OCI-LY1 (cell line): ENCODE data around the gene CCBE1.

Experiments used
- H2AFZ ChIP-seq: fragments of 200-600 bp; sonication (generic), shearing (Covaris generic); 2 replicates; pipeline ENCODE4 v1.6.0; 2014; ENCODE audit warnings: antibody characterized with exemption, mild to moderate bottlenecking, low read length
- H3F3A ChIP-seq: fragments of 200-600 bp; sonication (generic), shearing (Covaris generic); 2 replicates; pipeline ENCODE4 v1.6.0; 2014; ENCODE audit warnings: mild to moderate bottlenecking, antibody characterized with exemption, low read length, moderate library complexity; ENCODE audit not compliant: insufficient read depth
- H3K27ac ChIP-seq: fragments of 200-600 bp; sonication (generic); 2 replicates; pipeline ENCODE4 v1.5.1; 2014; ENCODE audit warnings: low read length, mixed run types, mild to moderate bottlenecking, low read depth; ENCODE audit not compliant: poor library complexity, severe bottlenecking
- H3K27me3 ChIP-seq: fragments of 200-600 bp; sonication (generic); 2 replicates; pipeline ENCODE4 v1.6.0; 2014; ENCODE audit warnings: antibody characterized with exemption, mild to moderate bottlenecking, low read length, moderate library complexity; ENCODE audit not compliant: insufficient read depth
- H3K36me3 ChIP-seq: fragments of 200-600 bp; sonication (generic); 2 replicates; pipeline ENCODE4 v1.6.1; 2014; ENCODE audit warnings: mild to moderate bottlenecking, antibody characterized with exemption, low read length, moderate library complexity, mixed read lengths; ENCODE audit not compliant: insufficient read depth
- H3K4me1 ChIP-seq: fragments of 200-600 bp; sonication (generic); 2 replicates; pipeline ENCODE4 v1.5.1; 2014; ENCODE audit warnings: mild to moderate bottlenecking, low read length, moderate library complexity; ENCODE audit not compliant: insufficient read depth, severe bottlenecking
- H3K4me2 ChIP-seq: fragments of 200-600 bp; sonication (generic), shearing (Covaris generic); 2 replicates; pipeline ENCODE4 v1.6.1; 2014; ENCODE audit warnings: low read length
- H3K4me3 ChIP-seq: fragments of 200-600 bp; sonication (generic); 2 replicates; pipeline ENCODE4 v1.5.1; 2014; ENCODE audit warnings: low read length, low read depth, mild to moderate bottlenecking, mixed read lengths; ENCODE audit not compliant: poor library complexity, severe bottlenecking
- H3K79me2 ChIP-seq: fragments of 200-600 bp; shearing (Covaris generic); 2 replicates; pipeline ENCODE4 v1.6.1; 2016; ENCODE audit warnings: mixed run types, low read length, mixed read lengths; ENCODE audit not compliant: insufficient read depth
- H3K9ac ChIP-seq: fragments of 200-600 bp; sonication (generic), shearing (Covaris generic); 2 replicates; pipeline ENCODE4 v1.6.1; 2014; ENCODE audit warnings: mild to moderate bottlenecking, low read length, mixed read lengths
- H3K9me2 ChIP-seq: fragments of 200-600 bp; sonication (generic), shearing (Covaris generic); 2 replicates; pipeline ENCODE4 v1.6.1; 2014; ENCODE audit warnings: low read depth, mild to moderate bottlenecking, low read length, mixed read lengths
- H3K9me3 ChIP-seq: fragments of 200-600 bp; shearing (Covaris generic); 2 replicates; pipeline ENCODE4 v1.6.1; 2014; ENCODE audit warnings: low read length, mixed read lengths
- H4K20me1 ChIP-seq: fragments of 200-600 bp; sonication (generic), shearing (Covaris generic); 2 replicates; pipeline ENCODE4 v1.6.0; 2016; ENCODE audit warnings: mild to moderate bottlenecking, low read length; ENCODE audit not compliant: insufficient read depth
- CTCF ChIP-seq: fragments of 200-600 bp; sonication (generic), shearing (Covaris generic); IDR thresholded peaks from 2 replicates; pipeline ENCODE4 v1.5.1; 2017; ENCODE audit warnings: mild to moderate bottlenecking, antibody characterized with exemption, low read length, moderate library complexity, mixed read lengths
- EZH2 ChIP-seq: fragments of 200-600 bp; sonication (generic), shearing (Covaris generic); IDR thresholded peaks from 2 replicates; pipeline ENCODE4 v1.8.0; 2017; ENCODE audit warnings: borderline replicate concordance, mixed run types, mild to moderate bottlenecking, antibody characterized with exemption, low read length, moderate library complexity, mixed read lengths

CCBE1 gene

GRCh38 chr18:59383851-59384250, 313.4 kb downstream of the CCBE1 start:
- H3K4me2 ChIP-seq: no peak overlapping the region
- no peaks in the 10 kb centered on the region for H3F3A ChIP-seq
- H2AFZ ChIP-seq: no peak overlapping the region
- no peaks in the 10 kb centered on the region for H3K79me2 ChIP-seq
- no peak overlapping the region for H3K27ac ChIP-seq
- no peaks in the 10 kb centered on the region for H4K20me1 ChIP-seq
- TF ChIP-seq EZH2: no peak
- TF ChIP-seq CTCF: no peak
- H3K9ac ChIP-seq: no peak overlapping the region
- no peaks in the 10 kb centered on the region for H3K9me3 ChIP-seq
- H3K9me2 ChIP-seq: no peaks in the 10 kb centered on the region
- no peaks in the 10 kb centered on the region for H3K4me1 ChIP-seq
- no peak overlapping the region for H3K4me3 ChIP-seq
- H3K36me3 ChIP-seq: no peaks in the 10 kb centered on the region
- 0 out of 2 replicates have a peak, but pooled peaks cover 4% of the 10 kb centered on the region for H3K27me3 ChIP-seq

- Histone ChIP-seq H3K9ac (no peak overlapping the region), H3K4me1 (no peaks in the 10 kb centered on the region), H3K4me2 (no peak overlapping the region), H2AFZ (no peak overlapping the region), H3K79me2 (no peaks in the 10 kb centered on the region), H3K9me3 (no peaks in the 10 kb centered on the region), H3K27ac (no peak overlapping the region), H3K36me3 (no peaks in the 10 kb centered on the region), H3K27me3 (0 out of 2 replicates have a peak, but pooled peaks cover 1% of the 10 kb centered on the region), H3K9me2 (no peaks in the 10 kb centered on the region), H3K4me3 (no peak overlapping the region), H4K20me1 (no peaks in the 10 kb centered on the region), H3F3A (no peaks in the 10 kb centered on the region)
- no peak for TF ChIP-seq EZH2
- TF ChIP-seq CTCF: no peak
These were observed 314.8 kb downstream of the CCBE1 start for GRCh38 chr18:59382383-59382782.

GRCh38 chr18:59381949-59382348, 315.3 kb downstream of the CCBE1 start:
- Histone ChIP-seq H3K27me3 (no peaks in the 10 kb centered on the region), H3K9me3 (no peaks in the 10 kb centered on the region), H3F3A (no peaks in the 10 kb centered on the region), H3K4me3 (no peak overlapping the region), H3K4me1 (no peaks in the 10 kb centered on the region), H3K9ac (no peak overlapping the region), H3K9me2 (no peaks in the 10 kb centered on the region), H3K36me3 (no peaks in the 10 kb centered on the region), H4K20me1 (no peaks in the 10 kb centered on the region), H3K27ac (no peak overlapping the region), H2AFZ (no peak overlapping the region), H3K79me2 (no peaks in the 10 kb centered on the region), H3K4me2 (no peak overlapping the region)
- TF ChIP-seq EZH2 (no peak), CTCF (no peak)
